Hepatocyte (in vitro differentiated cells): ENCODE data around the gene CCM2.

Experiments used
- CTCF ChIP-seq: fragments of 200-600 bp; sonication (generic); IDR thresholded peaks from 2 replicates; pipeline ENCODE4 v1.5.1; 2016; ENCODE audit warnings: antibody characterized with exemption, mild to moderate bottlenecking; ENCODE audit not compliant: poor library complexity
- EZH2 ChIP-seq: fragments of 200-600 bp; sonication (generic); IDR thresholded peaks from 2 replicates; pipeline ENCODE4 v1.6.1; 2016; ENCODE audit warnings: antibody characterized with exemption, mild to moderate bottlenecking, borderline replicate concordance
- EZH2phosphoT487 ChIP-seq: fragments of 200-600 bp; sonication (generic); IDR thresholded peaks from one replicate; pipeline ENCODE4 v1.6.1; 2018; ENCODE audit warnings: antibody characterized with exemption, mild to moderate bottlenecking, low read depth, moderate library complexity; ENCODE audit not compliant: unreplicated experiment, severe bottlenecking

GRCh38 chr7:45026984-45027773, 27.2 kb downstream of the CCM2 start:
- TF ChIP-seq CTCF (no peak), EZH2phosphoT487 (no peak), EZH2 (no peak)
